Mammary epithelial cell (primary cell): ENCODE results near the gene ACTL8.

Experiments
- EZH2 ChIP-seq: IDR thresholded peaks from 2 replicates; pipeline ENCODE4 v1.6.1; 2012; ENCODE audit warnings: low read length, inconsistent platforms, borderline replicate concordance
- TF ChIP-seq, protein P1 (sequence below), 2 donors: IDR thresholded peaks in 1 of 2; conservative IDR thresholded peaks in 1 of 2; 2 replicates each; pipeline ENCODE4 v1.5.1; 2011 to 2012; ENCODE audit warnings: inconsistent platforms in 2 of 2, low read length in 2 of 2, mild to moderate bottlenecking in 2 of 2, control low read depth in 1 of 2, low read depth in 1 of 2; ENCODE audit not compliant: insufficient read depth in 1 of 2; ENCODE audit errors: extremely low read depth in 1 of 2

DNA sequence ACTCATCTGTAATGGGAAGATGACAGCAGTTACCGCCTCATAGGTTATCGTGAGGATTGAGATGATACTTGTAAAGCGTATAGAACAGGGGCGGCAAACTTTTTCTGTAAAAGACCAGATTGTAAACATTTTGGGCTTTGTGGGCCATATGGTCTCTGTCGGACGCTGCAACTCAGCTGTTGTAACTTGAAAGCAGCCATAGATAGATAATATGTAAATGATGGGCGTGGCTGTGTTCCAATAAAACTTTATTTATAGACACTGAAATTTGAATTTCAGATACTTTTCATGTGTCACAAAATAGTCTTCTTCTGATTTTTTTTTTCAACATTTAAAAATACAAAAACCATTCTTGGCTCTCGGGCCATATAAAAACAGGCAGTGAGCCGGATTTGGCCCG lies 15.8 kb downstream of the ACTL8 start:
- TF ChIP-seq, protein P1, sequence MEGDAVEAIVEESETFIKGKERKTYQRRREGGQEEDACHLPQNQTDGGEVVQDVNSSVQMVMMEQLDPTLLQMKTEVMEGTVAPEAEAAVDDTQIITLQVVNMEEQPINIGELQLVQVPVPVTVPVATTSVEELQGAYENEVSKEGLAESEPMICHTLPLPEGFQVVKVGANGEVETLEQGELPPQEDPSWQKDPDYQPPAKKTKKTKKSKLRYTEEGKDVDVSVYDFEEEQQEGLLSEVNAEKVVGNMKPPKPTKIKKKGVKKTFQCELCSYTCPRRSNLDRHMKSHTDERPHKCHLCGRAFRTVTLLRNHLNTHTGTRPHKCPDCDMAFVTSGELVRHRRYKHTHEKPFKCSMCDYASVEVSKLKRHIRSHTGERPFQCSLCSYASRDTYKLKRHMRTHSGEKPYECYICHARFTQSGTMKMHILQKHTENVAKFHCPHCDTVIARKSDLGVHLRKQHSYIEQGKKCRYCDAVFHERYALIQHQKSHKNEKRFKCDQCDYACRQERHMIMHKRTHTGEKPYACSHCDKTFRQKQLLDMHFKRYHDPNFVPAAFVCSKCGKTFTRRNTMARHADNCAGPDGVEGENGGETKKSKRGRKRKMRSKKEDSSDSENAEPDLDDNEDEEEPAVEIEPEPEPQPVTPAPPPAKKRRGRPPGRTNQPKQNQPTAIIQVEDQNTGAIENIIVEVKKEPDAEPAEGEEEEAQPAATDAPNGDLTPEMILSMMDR (conservative IDR thresholded peaks at IDR 0.05 in 1 of 2, IDR thresholded peaks at IDR 0.05 in 1 of 2; ENCODE audit: extremely low read depth in 1 of 2, insufficient read depth in 1 of 2, low read depth in 1 of 2, low read length in 2 of 2) = no peak
- TF ChIP-seq EZH2 = no peak
